COR-L47 (cell line): ENCODE measurements around the gene SLC22A14.
"Not testable (repeated sequence)": the region's sequence is repeated elsewhere in the genome, so short reads cannot be mapped to it uniquely, and the experiment has no call there.

Source experiments
- DNase-seq: peaks from one replicate; lab custom pipeline; 2025; lab: John Stamatoyannopoulos, UW

Gene SLC22A14

DNA sequence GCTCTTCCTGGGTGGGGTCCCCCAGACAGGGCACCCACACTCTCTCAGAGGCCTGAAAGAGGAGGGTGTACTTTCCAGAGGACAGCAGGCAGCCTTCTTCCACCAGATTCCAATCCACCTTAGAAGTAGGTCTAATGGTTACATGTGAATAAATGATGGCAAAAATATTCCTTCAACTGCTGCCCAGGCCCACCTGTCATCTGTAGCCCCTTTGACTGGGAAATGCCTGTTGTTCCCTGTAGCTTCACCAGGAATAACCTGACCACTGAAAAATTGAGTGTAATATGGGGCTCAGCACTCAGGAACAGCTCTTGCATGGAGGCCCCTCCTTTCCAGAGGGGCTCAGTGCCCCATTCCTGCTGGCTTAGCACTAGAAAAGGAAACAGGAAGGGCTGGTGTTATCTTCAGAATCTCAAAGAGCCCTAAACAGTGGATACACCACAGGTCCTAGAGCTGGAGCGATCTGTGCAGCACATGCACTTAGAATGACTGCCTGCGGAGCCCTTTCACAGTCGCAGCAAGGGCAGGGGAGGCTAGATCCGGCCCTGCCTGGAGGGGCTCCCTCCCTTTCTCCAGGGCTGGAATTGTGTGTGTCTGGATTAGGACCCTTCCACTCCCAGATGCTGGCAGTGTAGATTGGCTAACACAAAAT is 32.1 kb downstream of the SLC22A14 start:
- DNase-seq, result no peak

DNA sequence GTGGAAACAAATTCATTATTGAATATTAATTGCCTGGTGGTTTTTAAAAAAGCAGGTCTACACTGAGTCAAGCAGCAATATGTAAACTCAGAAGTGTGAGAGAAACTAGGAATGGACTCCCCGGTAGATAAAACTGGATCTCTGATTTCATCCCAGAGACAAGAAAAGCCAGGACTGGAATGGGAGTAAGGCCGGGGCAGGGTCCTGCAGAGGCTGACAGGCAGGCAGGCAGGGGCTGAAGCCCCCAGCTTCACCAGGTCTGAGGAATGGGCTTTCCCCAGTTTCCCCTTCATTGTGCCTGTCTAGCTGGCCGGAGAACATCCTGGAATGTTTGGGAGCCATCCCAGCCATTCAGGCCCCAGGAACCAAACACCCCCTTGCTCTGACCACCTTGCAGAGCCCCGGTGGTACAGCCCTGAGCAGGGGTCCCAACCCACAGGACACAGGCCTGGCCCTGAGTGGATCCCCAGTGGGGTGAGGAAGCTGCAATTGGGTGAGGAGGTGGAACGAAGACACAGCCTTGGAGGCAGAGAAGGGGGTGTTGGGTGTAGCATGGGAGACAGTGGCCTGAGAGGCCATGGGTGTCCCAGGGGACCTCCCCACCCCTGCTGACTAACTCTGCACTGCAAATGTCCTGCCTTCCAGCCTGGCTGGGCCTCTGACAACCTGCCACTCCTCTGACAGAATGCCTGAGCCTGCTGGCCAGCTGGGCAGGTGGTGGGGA is 32.8 kb downstream of the SLC22A14 start:
- no peak for DNase-seq

DNA sequence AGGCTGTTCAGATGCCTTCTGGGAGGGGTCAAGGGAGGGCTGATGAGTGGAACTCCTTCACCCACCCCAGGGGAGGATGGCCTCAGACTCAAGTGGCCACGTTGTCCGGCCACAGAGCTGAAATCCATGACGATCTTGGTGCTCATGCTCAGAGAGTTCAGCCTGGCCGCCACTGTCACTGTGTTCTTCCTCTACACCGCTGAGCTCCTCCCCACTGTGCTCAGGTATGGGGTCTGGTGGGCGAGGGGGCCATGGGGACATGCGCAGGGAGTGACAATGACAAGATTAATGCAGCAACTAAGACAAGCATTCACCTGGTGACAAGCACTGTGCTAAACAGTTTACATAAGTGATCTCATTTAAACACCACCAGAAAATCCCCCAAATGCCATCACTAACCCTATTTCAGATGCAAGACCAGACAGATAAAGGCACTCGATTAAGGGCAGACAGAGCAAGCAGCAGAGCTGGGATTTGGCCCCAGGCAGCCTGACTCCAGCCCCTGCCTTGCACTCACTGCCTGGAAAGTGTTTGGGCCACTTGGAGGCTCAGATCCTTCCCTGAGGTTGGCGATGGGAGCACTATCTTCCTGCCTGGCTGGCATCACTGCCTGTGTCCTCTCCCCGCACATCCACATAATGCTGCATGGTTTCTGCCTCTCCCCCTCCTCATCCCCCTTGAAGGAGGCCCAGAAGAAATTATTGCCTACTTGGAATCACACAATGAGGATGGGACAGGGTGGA is 33.6 kb downstream of the SLC22A14 start:
- no peak for DNase-seq

DNA sequence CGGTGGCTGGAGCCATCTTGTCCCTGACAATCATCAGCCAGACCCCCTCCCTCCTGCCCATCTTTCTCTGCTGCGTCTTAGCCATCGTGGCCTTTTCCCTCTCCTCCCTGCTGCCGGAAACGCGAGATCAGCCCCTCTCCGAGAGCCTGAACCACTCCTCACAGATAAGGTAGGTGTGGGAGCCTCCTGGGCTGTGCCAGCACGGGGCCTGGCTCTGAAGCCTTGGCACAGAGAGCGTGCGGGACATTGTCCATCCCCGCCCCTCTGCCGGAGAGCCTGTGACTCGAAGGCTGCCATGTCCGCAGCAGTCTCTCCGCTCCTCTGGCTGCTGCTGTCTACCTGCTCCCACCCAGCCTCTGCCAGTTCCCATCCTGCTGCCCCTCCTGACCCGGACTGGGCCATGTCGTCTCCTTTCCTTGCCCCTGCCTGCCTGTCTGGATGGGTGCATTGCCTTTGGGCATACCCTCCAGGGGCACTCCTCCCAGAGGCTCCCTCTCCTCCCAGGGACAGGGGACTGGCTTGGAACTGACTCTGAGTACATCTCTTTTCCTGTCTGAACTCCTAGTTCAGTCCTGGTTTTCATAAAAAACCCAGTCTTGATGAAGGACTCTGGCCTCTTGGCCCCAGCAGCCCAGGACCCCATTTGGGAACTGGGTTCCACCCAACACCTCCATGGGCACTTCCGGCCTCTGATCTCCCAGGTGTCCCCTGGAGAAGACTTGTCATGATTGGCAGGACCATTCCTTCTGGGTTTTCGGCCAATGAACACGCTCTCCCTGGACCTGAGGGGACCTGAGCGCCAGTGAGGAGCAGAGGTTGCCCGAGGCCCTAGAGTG is 34.5 kb downstream of the SLC22A14 start:
- no peak for DNase-seq

DNA sequence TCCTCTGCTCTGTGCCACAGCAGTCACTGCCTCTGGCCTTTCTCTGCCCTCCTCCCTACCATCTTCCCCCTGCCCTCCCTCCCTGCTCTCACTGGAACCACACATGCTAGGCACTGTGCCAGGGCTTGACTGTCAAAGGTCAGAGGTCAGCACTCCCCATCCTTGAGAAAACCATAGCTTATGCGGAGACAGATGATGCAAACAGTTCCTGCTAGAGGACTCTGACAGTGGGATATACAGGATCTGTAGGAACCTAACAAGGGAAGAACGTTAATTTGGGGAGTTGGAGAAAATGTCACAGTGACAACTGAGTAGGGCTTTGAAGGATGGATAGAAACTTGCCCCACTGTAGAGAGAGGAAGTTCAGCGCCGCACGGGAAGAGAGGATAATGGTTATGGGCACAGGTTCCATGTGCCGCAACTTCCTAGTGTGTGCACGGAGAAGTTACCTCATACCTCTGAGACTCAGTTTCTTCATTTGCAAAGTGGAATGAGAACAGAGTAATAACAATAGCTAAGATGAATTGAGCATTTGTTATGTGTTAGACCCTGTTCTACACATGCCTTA is 35.2 kb downstream of the SLC22A14 start:
- DNase-seq, result no peak

DNA sequence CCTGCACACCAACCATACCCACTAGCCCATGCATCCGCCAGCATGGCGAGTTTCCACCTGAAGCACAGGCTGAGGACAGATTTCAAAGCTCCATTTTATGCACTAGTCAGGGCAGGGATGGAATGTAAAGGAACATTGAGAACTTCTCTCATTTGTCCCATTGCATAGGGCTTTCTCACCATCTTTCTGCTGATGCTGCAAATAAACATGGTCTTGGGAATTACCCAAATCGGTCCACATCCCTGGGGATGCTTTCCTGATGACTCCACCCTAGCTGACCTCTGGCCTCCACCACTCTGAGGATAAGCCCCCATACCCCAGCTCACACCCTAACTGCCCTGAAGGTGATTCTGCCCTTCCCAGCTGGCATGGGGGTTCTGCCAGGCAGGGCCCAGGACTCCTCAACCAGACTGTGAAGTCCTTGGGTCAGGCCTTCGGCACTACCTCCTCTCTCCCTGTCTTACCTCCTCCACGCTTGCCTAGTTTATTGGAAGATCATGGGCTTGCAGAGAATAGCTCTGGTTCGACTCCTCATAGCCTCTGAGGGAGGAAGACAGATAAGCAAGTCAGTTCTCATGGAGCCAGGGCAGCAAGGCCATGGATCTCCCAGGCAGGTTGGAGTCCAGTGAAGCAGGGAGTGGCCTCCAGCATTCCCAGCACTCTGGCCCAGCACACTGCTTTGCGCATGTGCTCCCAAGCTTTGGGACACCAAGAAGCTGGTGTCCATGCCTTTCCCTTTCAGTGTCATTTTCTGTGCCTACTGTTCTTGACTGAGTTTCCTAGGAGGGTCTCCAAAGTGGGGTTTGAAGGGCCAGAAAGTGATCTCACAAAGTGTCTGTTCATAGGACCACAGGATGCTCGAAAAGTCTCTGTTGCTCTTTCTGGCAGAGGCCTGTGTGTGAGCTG is 36.9 kb downstream of the SLC22A14 start:
- no peak for DNase-seq

DNA sequence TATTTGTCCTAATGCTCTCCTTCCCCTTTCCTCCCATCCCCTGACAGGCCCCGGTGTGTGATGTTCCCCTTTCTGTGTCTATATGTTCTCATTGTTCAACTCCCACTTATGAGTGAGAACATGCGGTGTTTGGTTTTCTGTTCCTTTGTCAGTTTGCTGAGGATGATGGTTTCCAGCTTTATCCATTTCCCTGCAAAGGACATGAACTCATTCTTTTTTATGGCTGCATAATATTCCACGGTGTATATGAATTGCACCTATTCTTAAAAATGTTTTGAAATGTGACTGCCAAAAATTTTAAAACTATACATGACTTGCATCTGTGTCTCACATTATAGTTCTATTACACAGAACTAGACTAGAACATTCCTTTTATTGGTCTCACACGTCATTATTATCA is 38.5 kb downstream of the SLC22A14 start:
- DNase-seq, result not testable (repeated sequence)

DNA sequence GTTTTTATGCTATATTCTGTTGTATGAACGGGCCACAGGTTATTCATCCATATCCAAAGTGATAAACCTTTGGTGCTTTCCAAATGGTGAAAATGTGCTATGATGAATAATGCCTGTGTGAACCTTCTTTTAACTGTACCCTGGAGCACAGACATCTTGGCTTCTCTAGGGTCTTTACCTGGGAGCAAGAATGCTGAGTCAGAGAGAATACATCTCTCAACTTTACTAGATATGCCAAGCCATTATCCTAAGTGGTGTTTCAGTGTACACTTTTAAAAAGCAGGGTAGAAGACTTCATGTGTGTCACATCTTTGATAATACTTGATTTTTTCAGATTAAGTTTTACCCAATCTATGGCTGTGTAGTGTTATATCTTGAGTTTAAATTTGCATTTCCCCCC is 41.0 kb downstream of the SLC22A14 start:
- no peak for DNase-seq

DNA sequence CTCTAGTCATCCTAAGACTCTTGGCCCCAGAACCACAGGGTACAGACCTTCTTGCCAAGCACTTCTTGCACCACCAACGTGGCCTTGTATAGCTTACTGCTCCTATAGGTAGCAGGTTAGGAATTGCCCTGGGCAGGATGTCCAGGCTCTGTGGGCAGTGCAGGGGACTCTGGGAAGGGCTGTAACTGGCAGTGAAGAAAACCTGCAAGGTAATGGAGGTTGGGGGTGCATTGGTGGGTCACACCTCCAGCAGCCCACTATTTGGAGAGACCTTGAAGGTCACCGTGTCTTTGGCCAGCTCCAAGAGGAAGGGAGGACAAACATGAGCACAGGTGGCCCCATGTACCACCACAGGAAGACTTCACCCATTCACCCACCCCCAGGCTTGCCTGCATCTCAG is 43.2 kb downstream of the SLC22A14 start:
- no peak for DNase-seq

DNA sequence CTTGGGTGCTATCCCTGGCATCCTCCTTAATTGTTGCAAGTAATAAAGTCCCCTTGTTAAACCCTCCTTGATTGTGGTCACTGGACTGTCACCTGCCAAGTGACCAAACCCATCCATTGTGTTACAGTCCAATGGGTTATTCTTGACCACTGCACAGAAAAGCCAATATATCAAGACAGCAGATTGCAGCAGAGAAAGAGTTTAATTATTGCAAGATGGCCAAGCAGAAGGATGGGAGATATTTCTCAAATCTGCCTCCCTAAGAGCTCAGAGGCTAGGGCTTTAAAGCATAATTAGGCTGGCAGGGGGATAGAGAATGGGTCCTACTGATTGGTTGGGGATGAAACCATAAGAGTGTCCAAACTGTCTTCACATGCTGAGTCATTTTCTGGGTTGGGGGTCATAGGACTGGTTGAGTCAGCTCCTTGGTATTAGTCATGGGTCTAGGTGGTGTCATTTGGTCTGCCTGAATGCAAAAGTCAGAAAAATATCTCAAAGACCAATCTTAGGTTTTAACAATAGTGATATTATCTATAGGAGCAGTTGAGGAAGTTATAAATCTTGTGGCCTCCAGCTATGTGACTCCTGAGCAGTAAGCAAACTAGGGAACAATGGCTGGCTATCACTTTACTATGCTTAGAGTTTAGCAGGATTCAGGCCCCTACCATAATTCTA is 45.4 kb downstream of the SLC22A14 start:
- no peak for DNase-seq

DNA sequence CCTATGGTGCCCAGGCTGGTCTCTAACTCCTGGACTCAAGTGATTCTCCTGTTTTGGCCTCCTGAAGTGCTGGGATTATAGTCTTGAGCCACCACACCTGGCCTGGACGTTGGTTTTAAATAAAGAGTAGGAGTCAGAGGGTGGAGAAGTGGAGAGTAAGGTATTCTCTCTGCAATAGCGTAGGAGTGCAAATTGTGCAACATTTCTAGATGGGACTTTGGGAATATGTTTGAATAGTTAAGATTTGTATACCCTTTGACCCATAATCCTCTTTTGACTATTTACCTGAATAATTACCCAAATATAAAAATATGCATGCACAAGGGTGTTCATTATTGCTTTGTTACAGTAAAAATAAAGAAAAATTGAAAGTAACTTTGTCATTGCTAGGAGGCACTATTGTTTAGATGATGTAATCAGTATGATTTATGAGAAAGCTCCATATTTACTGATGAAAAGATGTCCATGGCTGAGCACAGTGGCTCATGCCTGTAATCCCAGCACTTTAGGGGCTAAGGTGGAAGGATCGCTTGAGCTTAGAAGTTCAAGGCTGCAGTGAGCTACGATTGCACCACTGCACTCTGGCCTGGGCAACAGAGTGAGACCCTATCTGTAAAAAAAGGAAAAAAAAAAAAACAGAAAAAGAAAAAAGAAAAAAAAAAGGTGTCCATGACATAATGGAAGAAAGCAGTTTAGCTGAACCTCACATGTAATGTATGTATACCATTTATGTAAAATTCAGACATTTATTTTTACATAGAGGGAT is 49.3 kb downstream of the SLC22A14 start:
- no peak for DNase-seq

DNA sequence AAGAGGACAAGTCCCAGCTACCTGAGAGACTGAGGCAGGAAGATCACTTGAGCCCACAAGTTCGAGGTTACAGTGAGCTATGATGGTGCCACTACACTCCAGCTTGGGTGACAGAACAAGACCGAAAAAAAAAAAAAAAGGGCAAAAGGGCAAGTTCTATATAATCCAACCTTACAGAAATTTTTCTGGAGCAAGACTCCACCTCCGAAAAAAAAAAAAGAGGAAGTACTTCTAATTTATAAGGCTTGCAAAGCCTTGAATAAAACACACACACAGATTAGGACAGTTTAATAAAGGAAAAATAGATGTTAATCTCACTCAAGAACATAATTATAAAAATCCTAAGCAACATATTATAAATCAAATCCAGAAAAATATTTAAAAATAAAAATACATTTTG is 50.1 kb downstream of the SLC22A14 start:
- no peak for DNase-seq

DNA sequence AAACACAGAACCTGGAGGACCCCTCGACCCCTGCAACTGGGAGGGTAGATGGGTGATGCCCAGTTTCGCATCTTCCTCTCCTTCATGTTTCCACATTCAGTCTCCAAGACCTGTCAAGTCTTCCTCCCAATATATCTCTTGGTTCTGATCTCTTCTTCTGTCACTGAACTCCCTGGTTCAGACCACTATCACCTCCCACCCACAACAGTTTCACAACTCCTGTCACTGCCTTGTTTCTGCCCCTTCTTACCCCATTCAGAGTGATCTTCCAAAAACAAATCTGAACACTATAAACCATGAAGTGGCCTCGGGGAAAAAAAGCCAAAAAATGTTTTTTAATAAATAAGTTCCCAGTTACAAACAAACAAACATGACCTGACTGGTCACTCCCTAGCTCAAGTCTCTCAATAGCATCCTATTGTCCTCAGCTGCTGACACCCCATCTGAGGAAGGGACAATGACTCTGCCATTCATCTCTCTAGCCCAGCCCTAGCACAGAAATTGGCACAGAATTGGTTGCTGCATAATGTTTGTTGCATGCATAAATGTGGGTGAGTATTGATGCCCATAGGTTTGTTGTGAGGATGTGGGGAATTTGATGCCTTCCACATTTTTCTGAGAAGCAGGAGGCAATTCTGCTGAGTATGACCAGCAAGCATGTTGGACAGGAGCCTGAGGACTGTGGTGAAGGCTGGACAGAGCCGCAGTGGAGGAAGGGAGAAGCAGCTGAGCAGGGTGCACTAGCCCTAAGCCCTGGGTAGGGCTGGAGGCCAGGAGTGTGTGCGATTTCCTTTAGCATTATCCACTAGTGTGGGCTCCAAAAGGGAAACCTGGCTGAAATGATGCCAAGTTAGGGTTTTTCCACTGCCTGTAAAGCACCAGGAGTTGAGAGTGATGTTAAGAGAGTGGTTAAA is 52.3 kb downstream of the SLC22A14 start:
- no peak for DNase-seq

DNA sequence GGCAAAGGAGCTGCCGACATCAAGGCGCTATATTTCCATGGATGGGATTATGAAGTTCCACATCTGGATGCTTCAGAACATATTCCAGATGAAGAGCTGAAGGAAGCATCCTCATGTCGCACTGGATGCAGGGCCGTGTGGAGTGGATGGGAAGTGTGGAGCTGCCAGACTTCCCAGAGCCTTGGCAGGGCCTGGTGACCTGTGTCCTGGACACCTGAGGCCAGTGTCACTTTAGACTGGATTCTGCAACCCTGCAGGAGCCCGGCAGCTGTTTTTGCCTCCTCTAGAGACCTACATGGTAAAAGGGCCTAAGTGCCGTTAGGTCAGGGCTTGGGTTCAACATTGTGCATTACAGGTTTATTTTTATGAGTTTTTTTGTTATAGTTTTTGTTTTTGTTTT is 53.2 kb downstream of the SLC22A14 start:
- no peak for DNase-seq

DNA sequence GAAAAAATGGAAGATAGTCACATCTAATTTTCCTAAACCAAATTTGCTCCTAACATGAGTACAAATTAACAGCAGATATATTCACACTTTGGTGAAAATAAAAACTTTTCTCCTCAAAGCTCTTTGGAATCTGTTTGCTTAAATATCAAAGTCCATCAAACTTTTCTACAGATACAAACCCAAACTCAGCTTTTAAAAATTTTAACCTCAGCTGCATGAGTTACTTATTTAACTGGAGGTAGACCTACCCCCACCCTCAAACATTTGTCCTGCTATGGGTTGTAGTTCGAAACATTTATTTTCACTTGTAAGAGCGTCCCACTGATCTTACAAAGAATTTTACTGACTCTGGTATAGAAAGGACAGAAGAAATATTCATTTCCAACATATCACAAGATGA is 55.6 kb downstream of the SLC22A14 start:
- DNase-seq, result no peak

DNA sequence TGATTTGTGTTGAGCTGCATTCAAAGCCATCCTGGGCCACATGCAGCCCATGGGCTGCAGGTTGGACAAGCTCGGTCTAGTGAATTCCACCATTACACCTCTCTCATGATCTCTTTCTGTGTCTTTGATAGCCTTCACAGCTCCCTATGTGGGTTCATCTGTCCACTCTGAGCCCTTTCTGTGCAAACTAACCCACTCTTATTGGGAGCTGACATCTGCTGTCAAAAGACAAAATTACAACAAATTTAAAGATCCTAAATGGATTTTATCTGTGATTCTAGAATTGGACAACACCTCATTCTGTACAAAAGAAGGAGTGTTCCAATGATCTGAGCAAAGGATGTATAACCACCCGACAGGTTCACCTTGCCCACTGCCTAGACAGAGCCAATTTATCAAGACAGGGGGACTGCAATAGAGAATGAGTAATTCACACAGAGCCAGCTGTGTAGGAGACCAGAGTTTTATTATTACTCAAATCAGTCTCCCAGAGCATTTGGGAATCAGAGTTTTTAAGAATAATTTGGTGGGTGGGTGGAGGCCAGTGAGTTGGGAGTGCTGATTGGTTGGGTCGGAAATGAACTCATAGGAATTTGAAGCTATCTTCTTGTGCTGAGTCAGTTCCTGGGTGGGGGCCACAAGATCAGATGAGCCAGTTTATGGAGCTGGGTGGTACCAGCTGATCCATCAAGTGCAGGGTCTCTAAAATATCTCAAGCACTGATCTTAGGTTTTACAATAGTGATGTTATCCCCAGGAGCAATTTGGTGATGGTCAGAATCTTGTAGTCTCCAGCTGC is 61.9 kb downstream of the SLC22A14 start:
- no peak for DNase-seq

DNA sequence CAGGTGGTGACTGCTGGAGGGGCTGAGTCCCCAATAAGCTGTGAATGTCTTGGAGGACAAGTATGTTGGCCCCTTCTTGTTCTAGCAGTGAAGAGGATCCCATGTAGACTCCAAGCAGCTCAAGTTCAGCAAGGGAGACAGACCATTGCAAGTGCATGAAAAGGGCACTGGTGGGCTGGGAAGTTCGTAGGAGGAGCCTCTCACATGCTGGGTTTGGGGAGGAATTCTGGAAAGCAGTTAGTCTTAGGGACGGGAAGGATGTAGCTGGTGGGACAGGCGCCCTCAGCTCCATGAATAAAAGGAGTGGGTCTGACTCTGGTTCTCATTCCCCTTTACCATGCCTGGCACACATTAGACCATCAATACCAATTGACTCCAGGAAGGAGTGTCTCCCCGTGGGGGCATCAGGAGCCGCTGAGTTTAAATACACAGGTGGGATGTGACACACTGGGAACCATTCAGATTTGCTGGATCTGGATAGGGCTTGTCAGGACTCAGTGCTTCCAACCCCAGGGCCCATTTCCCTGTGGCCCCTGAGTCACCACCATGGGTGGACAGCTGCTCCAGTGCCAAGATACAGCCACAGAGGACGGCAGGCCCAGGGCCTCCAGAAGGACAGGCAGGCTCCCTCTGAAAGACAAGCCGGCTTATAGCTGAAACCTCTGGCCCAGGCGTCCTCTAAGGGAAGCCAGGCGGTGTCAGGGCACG is 63.9 kb downstream of the SLC22A14 start:
- DNase-seq, result no peak
